OCI-LY1 (cell line): ENCODE measurements around the gene CPLX1.

Source experiments
- H2AFZ ChIP-seq: fragments of 200-600 bp; sonication (generic), shearing (Covaris generic); 2 replicates; pipeline ENCODE4 v1.6.0; 2014; ENCODE audit warnings: antibody characterized with exemption, mild to moderate bottlenecking, low read length
- H3F3A ChIP-seq: fragments of 200-600 bp; sonication (generic), shearing (Covaris generic); 2 replicates; pipeline ENCODE4 v1.6.0; 2014; ENCODE audit warnings: mild to moderate bottlenecking, antibody characterized with exemption, low read length, moderate library complexity; ENCODE audit not compliant: insufficient read depth
- H3K27ac ChIP-seq: fragments of 200-600 bp; sonication (generic); 2 replicates; pipeline ENCODE4 v1.5.1; 2014; ENCODE audit warnings: low read length, mixed run types, mild to moderate bottlenecking, low read depth; ENCODE audit not compliant: poor library complexity, severe bottlenecking
- H3K27me3 ChIP-seq: fragments of 200-600 bp; sonication (generic); 2 replicates; pipeline ENCODE4 v1.6.0; 2014; ENCODE audit warnings: antibody characterized with exemption, mild to moderate bottlenecking, low read length, moderate library complexity; ENCODE audit not compliant: insufficient read depth
- H3K36me3 ChIP-seq: fragments of 200-600 bp; sonication (generic); 2 replicates; pipeline ENCODE4 v1.6.1; 2014; ENCODE audit warnings: mild to moderate bottlenecking, antibody characterized with exemption, low read length, moderate library complexity, mixed read lengths; ENCODE audit not compliant: insufficient read depth
- H3K4me1 ChIP-seq: fragments of 200-600 bp; sonication (generic); 2 replicates; pipeline ENCODE4 v1.5.1; 2014; ENCODE audit warnings: mild to moderate bottlenecking, low read length, moderate library complexity; ENCODE audit not compliant: insufficient read depth, severe bottlenecking
- H3K4me2 ChIP-seq: fragments of 200-600 bp; sonication (generic), shearing (Covaris generic); 2 replicates; pipeline ENCODE4 v1.6.1; 2014; ENCODE audit warnings: low read length
- H3K4me3 ChIP-seq: fragments of 200-600 bp; sonication (generic); 2 replicates; pipeline ENCODE4 v1.5.1; 2014; ENCODE audit warnings: low read length, low read depth, mild to moderate bottlenecking, mixed read lengths; ENCODE audit not compliant: poor library complexity, severe bottlenecking
- H3K79me2 ChIP-seq: fragments of 200-600 bp; shearing (Covaris generic); 2 replicates; pipeline ENCODE4 v1.6.1; 2016; ENCODE audit warnings: mixed run types, low read length, mixed read lengths; ENCODE audit not compliant: insufficient read depth
- H3K9ac ChIP-seq: fragments of 200-600 bp; sonication (generic), shearing (Covaris generic); 2 replicates; pipeline ENCODE4 v1.6.1; 2014; ENCODE audit warnings: mild to moderate bottlenecking, low read length, mixed read lengths
- H3K9me2 ChIP-seq: fragments of 200-600 bp; sonication (generic), shearing (Covaris generic); 2 replicates; pipeline ENCODE4 v1.6.1; 2014; ENCODE audit warnings: low read depth, mild to moderate bottlenecking, low read length, mixed read lengths
- H3K9me3 ChIP-seq: fragments of 200-600 bp; shearing (Covaris generic); 2 replicates; pipeline ENCODE4 v1.6.1; 2014; ENCODE audit warnings: low read length, mixed read lengths
- H4K20me1 ChIP-seq: fragments of 200-600 bp; sonication (generic), shearing (Covaris generic); 2 replicates; pipeline ENCODE4 v1.6.0; 2016; ENCODE audit warnings: mild to moderate bottlenecking, low read length; ENCODE audit not compliant: insufficient read depth
- EZH2 ChIP-seq: fragments of 200-600 bp; sonication (generic), shearing (Covaris generic); IDR thresholded peaks from 2 replicates; pipeline ENCODE4 v1.8.0; 2017; ENCODE audit warnings: borderline replicate concordance, mixed run types, mild to moderate bottlenecking, antibody characterized with exemption, low read length, moderate library complexity, mixed read lengths
- TF ChIP-seq, protein P1 (sequence below): fragments of 200-600 bp; sonication (generic), shearing (Covaris generic); IDR thresholded peaks from 2 replicates; pipeline ENCODE4 v1.5.1; 2017; ENCODE audit warnings: mild to moderate bottlenecking, antibody characterized with exemption, low read length, moderate library complexity, mixed read lengths

The CPLX1 gene

DNA sequence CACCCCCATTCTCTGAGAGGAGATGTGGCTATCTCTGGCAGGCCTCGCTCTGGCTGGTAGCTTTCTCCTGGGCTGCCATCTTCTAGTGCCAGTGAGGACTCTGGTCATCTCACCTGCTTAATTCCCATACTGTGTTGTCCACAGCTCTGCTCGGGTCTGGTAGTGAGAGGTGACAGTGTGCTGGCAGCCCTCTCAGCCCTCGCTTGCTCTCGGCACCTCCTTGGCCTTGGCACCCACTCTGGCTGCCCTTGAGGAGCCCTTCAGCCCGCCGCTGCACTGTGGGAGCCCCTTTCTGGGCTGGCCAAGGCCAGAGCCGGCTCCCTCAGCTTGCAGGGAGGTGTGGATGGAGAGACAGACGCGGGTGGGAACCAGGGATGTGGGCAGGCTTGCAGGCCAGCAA, 52.7 kb downstream of the CPLX1 start:
- H3F3A ChIP-seq, result no peaks in the 10 kb centered on the region
- no peak for TF ChIP-seq EZH2
- TF ChIP-seq, protein P1, sequence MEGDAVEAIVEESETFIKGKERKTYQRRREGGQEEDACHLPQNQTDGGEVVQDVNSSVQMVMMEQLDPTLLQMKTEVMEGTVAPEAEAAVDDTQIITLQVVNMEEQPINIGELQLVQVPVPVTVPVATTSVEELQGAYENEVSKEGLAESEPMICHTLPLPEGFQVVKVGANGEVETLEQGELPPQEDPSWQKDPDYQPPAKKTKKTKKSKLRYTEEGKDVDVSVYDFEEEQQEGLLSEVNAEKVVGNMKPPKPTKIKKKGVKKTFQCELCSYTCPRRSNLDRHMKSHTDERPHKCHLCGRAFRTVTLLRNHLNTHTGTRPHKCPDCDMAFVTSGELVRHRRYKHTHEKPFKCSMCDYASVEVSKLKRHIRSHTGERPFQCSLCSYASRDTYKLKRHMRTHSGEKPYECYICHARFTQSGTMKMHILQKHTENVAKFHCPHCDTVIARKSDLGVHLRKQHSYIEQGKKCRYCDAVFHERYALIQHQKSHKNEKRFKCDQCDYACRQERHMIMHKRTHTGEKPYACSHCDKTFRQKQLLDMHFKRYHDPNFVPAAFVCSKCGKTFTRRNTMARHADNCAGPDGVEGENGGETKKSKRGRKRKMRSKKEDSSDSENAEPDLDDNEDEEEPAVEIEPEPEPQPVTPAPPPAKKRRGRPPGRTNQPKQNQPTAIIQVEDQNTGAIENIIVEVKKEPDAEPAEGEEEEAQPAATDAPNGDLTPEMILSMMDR, result no peak

GRCh38 chr4:772776-773175, 53.2 kb downstream of the CPLX1 start:
- Histone ChIP-seq H3K79me2 (0 out of 2 replicates have a peak, but pooled peaks cover 4% of the 10 kb centered on the region), H3K9me3 (no peaks in the 10 kb centered on the region), H3F3A (no peaks in the 10 kb centered on the region), H2AFZ (no peak overlapping the region), H3K9me2 (no peaks in the 10 kb centered on the region), H3K27ac (no peak overlapping the region), H3K4me3 (no peak overlapping the region), H4K20me1 (no peaks in the 10 kb centered on the region), H3K4me1 (no peaks in the 10 kb centered on the region), H3K4me2 (no peak overlapping the region), H3K27me3 (no peaks in the 10 kb centered on the region), H3K9ac (no peak overlapping the region), H3K36me3 (peaks cover 79% of the 10 kb centered on the region)
- TF ChIP-seq, protein P1, result no peak
- no peak for TF ChIP-seq EZH2

More for the DNA sequence above, 52.7 kb downstream of the CPLX1 start:
- no peaks in the 10 kb centered on the region for H3K4me1 ChIP-seq
- H3K4me2 ChIP-seq, result no peak overlapping the region
- H3K36me3 ChIP-seq, result peaks cover 80% of the 10 kb centered on the region
- H3K27me3 ChIP-seq, result no peaks in the 10 kb centered on the region
- no peaks in the 10 kb centered on the region for H3K9me3 ChIP-seq
- no peak overlapping the region for H3K4me3 ChIP-seq
- H3K79me2 ChIP-seq, result 0 out of 2 replicates have a peak, but pooled peaks cover 4% of the 10 kb centered on the region
- H3K9ac ChIP-seq, result no peak overlapping the region
- no peaks in the 10 kb centered on the region for H4K20me1 ChIP-seq
- H3K9me2 ChIP-seq, result no peaks in the 10 kb centered on the region
- H2AFZ ChIP-seq, result no peak overlapping the region
- H3K27ac ChIP-seq, result no peak overlapping the region

GRCh38 chr4:772118-772517, 53.8 kb downstream of the CPLX1 start:
- Histone ChIP-seq H3K4me3 (no peak overlapping the region), H3K9me3 (no peaks in the 10 kb centered on the region), H3K27ac (no peak overlapping the region), H2AFZ (no peak overlapping the region), H3K79me2 (0 out of 2 replicates have a peak, but pooled peaks cover 4% of the 10 kb centered on the region), H4K20me1 (no peaks in the 10 kb centered on the region), H3K4me1 (no peaks in the 10 kb centered on the region), H3K27me3 (no peaks in the 10 kb centered on the region), H3K9me2 (no peaks in the 10 kb centered on the region), H3K36me3 (peaks cover 79% of the 10 kb centered on the region), H3K4me2 (no peak overlapping the region), H3K9ac (no peak overlapping the region), H3F3A (no peaks in the 10 kb centered on the region)
- TF ChIP-seq, protein P1, result no peak
- no peak for TF ChIP-seq EZH2
